OCI-M2 (cell line): ENCODE data around the gene MSANTD3.

ENCODE experiments used
- DNase-seq: peaks from one replicate; lab custom pipeline; 2025; ENCODE audit not compliant: unreplicated experiment; lab: John Stamatoyannopoulos, UW

The MSANTD3 gene

GRCh38 chr9:100465274-100465673 is 38.3 kb downstream of the MSANTD3 start:
- DNase-seq: no peak

- DNase-seq: no peak
These were observed 38.8 kb downstream of the MSANTD3 start for GRCh38 chr9:100465761-100466160.

- DNase-seq: no peak
These were observed 39.4 kb downstream of the MSANTD3 start for GRCh38 chr9:100466171-100466828.

- DNase-seq: no peak
These were observed 39.9 kb downstream of the MSANTD3 start for GRCh38 chr9:100466829-100467221.

GRCh38 chr9:100468041-100468440 is 41.1 kb downstream of the MSANTD3 start:
- DNase-seq: no peak

- no peak for DNase-seq
These were observed 45.3 kb downstream of the MSANTD3 start for GRCh38 chr9:100472268-100472667.

- DNase-seq: no peak
These were observed 45.9 kb downstream of the MSANTD3 start, which contains the start of gene TMEFF1 for GRCh38 chr9:100472788-100473275. Gene TMEFF1, plus strand, starts transcription at chr9:100473149. Its CDS starts 396 bp downstream, at chr9:100473545.

GRCh38 chr9:100473276-100474081 is 46.5 kb downstream of the MSANTD3 start:
- no peak for DNase-seq

GRCh38 chr9:100474082-100474923 is 47.4 kb downstream of the MSANTD3 start:
- DNase-seq: no peak

- DNase-seq: no peak
These were observed 48.0 kb downstream of the MSANTD3 start for GRCh38 chr9:100474924-100475276.

- DNase-seq: no peak
These were observed 50.3 kb downstream of the MSANTD3 start for GRCh38 chr9:100477241-100477640.

GRCh38 chr9:100478192-100478591 is 51.2 kb downstream of the MSANTD3 start:
- DNase-seq: no peak

- no peak for DNase-seq
These were observed 52.9 kb downstream of the MSANTD3 start for GRCh38 chr9:100479820-100480219.

GRCh38 chr9:100485196-100485595 is 58.3 kb downstream of the MSANTD3 start:
- DNase-seq: no peak

- no peak for DNase-seq
These were observed 59.7 kb downstream of the MSANTD3 start for GRCh38 chr9:100486479-100487176.

GRCh38 chr9:100488177-100488576 is 61.2 kb downstream of the MSANTD3 start:
- no peak for DNase-seq

- DNase-seq: no peak
These were observed 62.9 kb downstream of the MSANTD3 start for GRCh38 chr9:100489836-100490235.

- DNase-seq: no peak
These were observed 66.0 kb downstream of the MSANTD3 start for GRCh38 chr9:100492952-100493351.

GRCh38 chr9:100498592-100498991 is 71.6 kb downstream of the MSANTD3 start:
- no peak for DNase-seq

- DNase-seq: no peak
These were observed 72.5 kb downstream of the MSANTD3 start for GRCh38 chr9:100499460-100499859.

GRCh38 chr9:100499866-100500265 is 72.9 kb downstream of the MSANTD3 start:
- no peak for DNase-seq
